GM12878 (cell line): ENCODE results near the gene ABCA13. TPM values are rescaled to one million over a fixed set of nuclear protein-coding genes. Genes with fewer than 3 reads are reported as not detected.

Source experiments
- ATAC-seq: fragments of 200-7000 bp; cut with Tn5 transposase; 3 replicates; pipeline ENCODE4 v1.9.1; 2020; ENCODE audit warnings: mild to moderate bottlenecking, moderate library complexity
- BruUV-seq: library from RNA; stranded (reverse); fragments of 400-500 nt; replicated peaks from 2 replicates; lab custom pipeline; 2021; lab: Mats Ljungman, UMichigan
- CTCF ChIA-PET: fragments of 300-600 bp; sonication (Branson Sonifier 250); formaldehyde crosslinking; extraction: SDS; loops from one replicate; lab custom pipeline; 2021; ENCODE audit warnings: inconsistent platforms; lab: Yijun Ruan, JAX
- POLR2A ChIA-PET: fragments of 350-600 bp; formaldehyde crosslinking; extraction: SDS; loops from one replicate; lab custom pipeline; 2021; ENCODE audit warnings: inconsistent platforms; lab: Charles Lee
- RAD21 ChIA-PET: fragments of 300-600 bp; sonication (Branson Sonifier 250); formaldehyde crosslinking; loops from one replicate; lab custom pipeline; 2023; ENCODE audit warnings: antibody characterized with exemption; ENCODE audit not compliant: unreplicated experiment; lab: Charles Lee
- SMC1A ChIA-PET: fragments of 300-600 bp; sonication (Branson Sonifier 250); formaldehyde crosslinking; loops from one replicate; lab custom pipeline; 2023; ENCODE audit not compliant: unreplicated experiment, uncharacterized antibody; lab: Charles Lee
- DNase-seq: peaks from one replicate; pipeline ENCODE4 v3.0.0-alpha.2; 2011; ENCODE audit warnings: low read depth, low spot score
- FAIRE-seq: peaks from 3 replicates; lab custom pipeline; 2011; peaks lifted over from hg19 to GRCh38; lab: Jason Lieb, UNC
- H2AFZ ChIP-seq: 2 replicates; pipeline ENCODE4 v1.6.0; 2011; ENCODE audit warnings: low read depth, low read length, control low read depth; ENCODE audit not compliant: control insufficient read depth
- H3K27ac ChIP-seq: 2 replicates; pipeline ENCODE4 v1.5.1; 2011; ENCODE audit warnings: control low read depth; ENCODE audit not compliant: control insufficient read depth, insufficient read depth
- H3K27me3 ChIP-seq, 2 experiments: replicated peaks in 1 of 2; 2 replicates each; pipeline versions ENCODE4 v1.6.0 to v1.6.1; 2011; ENCODE audit warnings: low read length in 1 of 2; ENCODE audit not compliant: control insufficient read depth in 2 of 2, insufficient read depth in 2 of 2
- H3K36me3 ChIP-seq, 2 experiments: 2 replicates each; pipeline ENCODE4 v1.5.1; 2011; ENCODE audit warnings: low read length in 1 of 2; ENCODE audit not compliant: control insufficient read depth in 2 of 2, insufficient read depth in 2 of 2
- H3K4me1 ChIP-seq: 2 replicates; pipeline ENCODE4 v1.6.1; 2011; ENCODE audit warnings: mild to moderate bottlenecking, low read length, moderate library complexity, mixed read lengths; ENCODE audit not compliant: control insufficient read depth, insufficient read depth
- H3K4me2 ChIP-seq: 2 replicates; pipeline ENCODE4 v1.6.0; 2011; ENCODE audit warnings: control low read depth; ENCODE audit not compliant: control insufficient read depth, insufficient read depth
- H3K4me3 ChIP-seq: fragments of 200-600 bp; sonication (generic); 2 replicates; pipeline ENCODE4 v1.5.1; 2016
- H3K79me2 ChIP-seq: 2 replicates; pipeline ENCODE4 v1.6.0; 2011; ENCODE audit warnings: low read length; ENCODE audit not compliant: control insufficient read depth, insufficient read depth
- H3K9ac ChIP-seq: 2 replicates; pipeline ENCODE4 v1.8.0; 2011; ENCODE audit warnings: low read length, control low read depth, mixed read lengths; ENCODE audit not compliant: control insufficient read depth, insufficient read depth
- H3K9me3 ChIP-seq: replicated peaks from 3 replicates; pipeline ENCODE4 v1.5.1; 2011; ENCODE audit warnings: mild to moderate bottlenecking, low read length; ENCODE audit not compliant: control insufficient read depth, insufficient read depth
- H4K20me1 ChIP-seq: 2 replicates; pipeline ENCODE4 v1.6.0; 2011; ENCODE audit not compliant: control insufficient read depth, insufficient read depth
- BACH1 ChIP-seq: fragments of 450-650 bp; IDR thresholded peaks from 2 replicates; pipeline ENCODE4 v1.6.1; 2017; ENCODE audit warnings: mild to moderate bottlenecking, borderline replicate concordance
- ETV6 ChIP-seq, 2 experiments: fragments of 450-650 bp in 1 of 2; IDR thresholded peaks in 1 of 2; conservative IDR thresholded peaks in 1 of 2; 2 replicates each; pipeline ENCODE4 v1.6.1; 2014; ENCODE audit warnings: antibody characterized with exemption in 1 of 2, borderline replicate concordance in 1 of 2, low read depth in 1 of 2, mild to moderate bottlenecking in 1 of 2, moderate library complexity in 1 of 2
- FOXK2 ChIP-seq: fragments of 450-650 bp; IDR thresholded peaks from 2 replicates; pipeline ENCODE4 v1.6.1; 2017; ENCODE audit warnings: mild to moderate bottlenecking, moderate library complexity
- LARP7 ChIP-seq: fragments of 450-650 bp; IDR thresholded peaks from 2 replicates; pipeline ENCODE4 v1.6.1; 2017; ENCODE audit warnings: mild to moderate bottlenecking
- MAX ChIP-seq: IDR thresholded peaks from 2 replicates; pipeline ENCODE4 v1.6.1; 2012; ENCODE audit warnings: low read depth, low read length, improper control_type of control experiment
- POLR2AphosphoS5 ChIP-seq: IDR thresholded peaks from 2 replicates; pipeline ENCODE4 v1.6.1; 2011; ENCODE audit warnings: mild to moderate bottlenecking, low read length, inconsistent platforms
- RUNX3 ChIP-seq: IDR thresholded peaks from 2 replicates; pipeline ENCODE4 v1.6.1; 2012; ENCODE audit warnings: low read length, inconsistent platforms
- SMAD1 ChIP-seq: fragments of 450-650 bp; IDR thresholded peaks from 2 replicates; pipeline ENCODE4 v1.6.1; 2018; ENCODE audit warnings: mild to moderate bottlenecking, low read depth; ENCODE audit not compliant: partially characterized antibody
- SREBF1 ChIP-seq: IDR thresholded peaks from 2 replicates; pipeline ENCODE4 v1.6.1; 2012; ENCODE audit warnings: mild to moderate bottlenecking, low read length
- STAT1 ChIP-seq: fragments of 450-650 bp; conservative IDR thresholded peaks from 2 replicates; pipeline ENCODE4 v1.6.1; 2014; ENCODE audit warnings: antibody characterized with exemption, mild to moderate bottlenecking
- TBL1XR1 ChIP-seq: IDR thresholded peaks from 2 replicates; pipeline ENCODE4 v1.6.1; 2012; ENCODE audit warnings: low read depth, low read length, improper control_type of control experiment
- TCF12 ChIP-seq: IDR thresholded peaks from 2 replicates; pipeline ENCODE4 v1.6.1; 2011; ENCODE audit warnings: low read depth, mild to moderate bottlenecking, low read length
- TCF3 ChIP-seq: IDR thresholded peaks from 2 replicates; pipeline ENCODE4 v1.6.1; 2012; ENCODE audit warnings: low read depth, mild to moderate bottlenecking, low read length, borderline replicate concordance; ENCODE audit not compliant: insufficient read depth
- ZNF217 ChIP-seq: fragments of 450-650 bp; IDR thresholded peaks from 2 replicates; pipeline ENCODE4 v1.6.1; 2017; ENCODE audit warnings: antibody characterized with exemption, mild to moderate bottlenecking
- WGBS: methylation state at CpG from one replicate; pipeline ENCODE4 v1.1.6; 2016; ENCODE audit warnings: low lambda C conversion rate; ENCODE audit not compliant: insufficient replicate concordance, insufficient coverage; ENCODE audit errors: missing lambda C conversion rate; 5-methylcytosine and 5-hydroxymethylcytosine counted together
- in situ Hi-C: fragments of 300-500 bp; cut with MboI; formaldehyde crosslinking; loops from 9 replicates; pipeline ENCODE4 v1.14.3; 2018; ENCODE audit warnings: mixed read lengths
- intact Hi-C: fragments of 100-400 bp; cut with micrococcal nuclease; formaldehyde crosslinking; loops from one replicate; pipeline ENCODE4 v1.14.2; 2022; ENCODE audit not compliant: unreplicated experiment
- polyA plus RNA-seq, 11 experiments: library from polyadenylated mRNA; depleted of rRNA in 4 of 11; unstranded in 6 of 11; stranded (reverse) in 5 of 11; fragments of >200 nt; fragmentation: Nextera tagmentation in 4 of 11; fragmentation: Illumina TruSeq in 1 of 11; extraction: Ambion mirVana in 4 of 11; extraction: Trizol in 1 of 11; gene quantifications; 1 replicate in 1 of 11; 2 replicates in 10 of 11; pipeline versions ENCODE4 v1.2.1 to v1.2.3, GENCODE V29; 2011 to 2016; ENCODE audit warnings: inconsistent platforms in 2 of 11, missing spikeins in 2 of 11, low read depth in 1 of 11
- total RNA-seq, 4 experiments: library from RNA; depleted of rRNA in 3 of 4; stranded (reverse); fragments of >200 nt in 3 of 4; fragmentation: Illumina TruSeq in 1 of 4; extraction: Trizol in 1 of 4; gene quantifications; 2 replicates each; pipeline versions ENCODE4 v1.2.1 to v1.2.3, GENCODE V29; 2013 to 2021
- TF ChIP-seq, protein P1 (sequence below): fragments of 450-650 bp; conservative IDR thresholded peaks from 2 replicates; pipeline ENCODE4 v1.6.1; 2017; ENCODE audit warnings: mild to moderate bottlenecking, moderate library complexity

The ABCA13 gene
- total and polyA plus RNA-seq, 10 of the 15 experiments (the other 5 are each of a cell fraction or from before 2014, with no cell fraction given): under 0.01 to 0.98 (median 0.04) TPM; not detected in 2

DNA sequence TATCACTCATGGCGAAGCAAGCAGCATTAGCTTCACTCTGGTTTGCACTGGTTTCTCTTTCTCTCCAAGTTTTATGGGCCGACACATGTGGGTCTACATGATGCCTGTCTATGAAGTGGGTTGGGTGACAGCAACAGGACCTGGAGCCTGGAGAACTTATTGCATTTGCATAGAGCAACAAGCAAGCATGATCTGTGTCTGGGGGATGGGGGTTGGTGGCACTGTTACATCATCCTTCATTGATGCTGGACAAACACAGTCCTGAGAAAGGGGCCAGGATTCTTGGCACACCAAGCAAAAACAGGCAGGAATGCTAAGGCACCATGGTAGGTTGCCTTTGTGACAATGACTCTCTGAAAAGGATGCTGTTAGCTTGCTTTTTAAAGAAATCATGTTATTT is 486.9 kb downstream of the ABCA13 start:
- no peak for ATAC-seq
- intact Hi-C loops: no loop called here
- no peak overlapping the region for H3K27ac ChIP-seq
- CTCF ChIA-PET: no interaction called here
- 8% methylated on average over 2 of the region's 2 CpGs for WGBS
- no peak overlapping the region for H3K9ac ChIP-seq
- TF ChIP-seq, protein P1, sequence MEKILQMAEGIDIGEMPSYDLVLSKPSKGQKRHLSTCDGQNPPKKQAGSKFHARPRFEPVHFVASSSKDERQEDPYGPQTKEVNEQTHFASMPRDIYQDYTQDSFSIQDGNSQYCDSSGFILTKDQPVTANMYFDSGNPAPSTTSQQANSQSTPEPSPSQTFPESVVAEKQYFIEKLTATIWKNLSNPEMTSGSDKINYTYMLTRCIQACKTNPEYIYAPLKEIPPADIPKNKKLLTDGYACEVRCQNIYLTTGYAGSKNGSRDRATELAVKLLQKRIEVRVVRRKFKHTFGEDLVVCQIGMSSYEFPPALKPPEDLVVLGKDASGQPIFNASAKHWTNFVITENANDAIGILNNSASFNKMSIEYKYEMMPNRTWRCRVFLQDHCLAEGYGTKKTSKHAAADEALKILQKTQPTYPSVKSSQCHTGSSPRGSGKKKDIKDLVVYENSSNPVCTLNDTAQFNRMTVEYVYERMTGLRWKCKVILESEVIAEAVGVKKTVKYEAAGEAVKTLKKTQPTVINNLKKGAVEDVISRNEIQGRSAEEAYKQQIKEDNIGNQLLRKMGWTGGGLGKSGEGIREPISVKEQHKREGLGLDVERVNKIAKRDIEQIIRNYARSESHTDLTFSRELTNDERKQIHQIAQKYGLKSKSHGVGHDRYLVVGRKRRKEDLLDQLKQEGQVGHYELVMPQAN: no peak
- TF ChIP-seq POLR2AphosphoS5 (no peak), SREBF1 (no peak), TCF3 (no peak), MAX (no peak), BACH1 (no peak), RUNX3 (no peak), LARP7 (no peak), TCF12 (no peak), TBL1XR1 (no peak), ZNF217 (no peak), ETV6 (conservative IDR thresholded peaks at IDR 0.05 in 1 of 2, IDR thresholded peaks at IDR 0.05 in 1 of 2; ENCODE audit: borderline replicate concordance in 1 of 2, low read depth in 1 of 2) (no peak), FOXK2 (no peak), SMAD1 (no peak), STAT1 (no peak)
- TF ChIP-seq, all 136 proteins: peak for 0
- POLR2A ChIA-PET: no interaction called here
- Histone ChIP-seq H3K36me3 (no peaks in the 10 kb centered on the region), H3K79me2 (no peaks in the 10 kb centered on the region), H2AFZ (no peak overlapping the region), H4K20me1 (no peaks in the 10 kb centered on the region), H3K27me3 (no peaks in the 10 kb centered on the region), H3K4me3 (no peak overlapping the region), H3K4me2 (no peak overlapping the region), H3K4me1 (no peaks in the 10 kb centered on the region), H3K9me3 (no peaks in the 10 kb centered on the region)
- RAD21 ChIA-PET: no interaction called here
- SMC1A ChIA-PET: no interaction called here
- no peak for FAIRE-seq
- no TSS peak for BruUV-seq
- no peak for DNase-seq
- in situ Hi-C loops: no loop called here
